Caki2 (cell line): ENCODE measurements around the gene VRK3. TPM values are rescaled to one million over a fixed set of nuclear protein-coding genes. Genes with fewer than 3 reads are reported as not detected.

ENCODE experiments used
- DNase-seq: peaks from one replicate; pipeline ENCODE4 v3.0.0-alpha.2; 2015; ENCODE audit warnings: low read depth
- in situ Hi-C: cut with HindIII; loops from 2 replicates; pipeline ENCODE4 v1.10.0; 2016; ENCODE audit warnings: low sequenced_read_pairs, low pct_unique_long_range_greater_than_20kb, mixed read lengths
- total RNA-seq: library from RNA; depleted of rRNA; stranded (reverse); fragments of >200 nt; shearing (Covaris generic); gene quantifications from 2 replicates; pipeline ENCODE4 v1.2.3, GENCODE V29; 2014; ENCODE audit warnings: low replicate concordance; rRNA removed

Gene VRK3
- total RNA-seq, 1 experiment from 2014 or later = 50.6 TPM

DNA sequence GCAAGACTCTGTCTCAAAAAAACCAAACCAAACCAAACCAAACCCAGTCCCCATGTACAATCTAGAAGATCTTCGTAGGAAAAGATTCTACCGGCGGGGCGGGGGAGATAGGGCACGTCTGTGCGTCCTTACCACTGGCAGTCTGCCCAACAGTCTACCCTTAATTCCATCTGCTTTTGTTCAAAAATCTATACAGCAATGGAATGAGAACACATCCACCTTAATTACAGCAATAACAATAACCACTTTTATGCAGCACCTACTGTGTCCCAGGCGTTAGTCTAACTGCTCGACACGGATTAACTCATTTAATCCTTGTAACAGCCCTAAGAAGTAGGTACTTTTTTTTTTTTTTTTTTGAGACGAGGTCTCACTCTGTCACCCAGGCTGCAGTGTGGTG, 98.7 kb downstream of the VRK3 start:
- in situ Hi-C loops = no loop called here
- DNase-seq = no peak

Other genes starting within 250 kb of the VRK3 start
- gene FUZ, start 212.1 kb downstream of the VRK3 start, total RNA-seq = 50.1 and 84.7 TPM in 2 replicates
- 27.0 and 34.7 TPM in 2 replicates for gene MED25, start 207.1 kb downstream of the VRK3 start, total RNA-seq
- 126 and 143 TPM in 2 replicates for gene PTOV1, start 174.2 kb downstream of the VRK3 start, total RNA-seq
- 61.9 and 99.6 TPM in 2 replicates for gene PNKP, start 157.8 kb downstream of the VRK3 start, total RNA-seq
- gene AKT1S1, start 148.0 kb downstream of the VRK3 start, total RNA-seq = 8.0 and 12.9 TPM in 2 replicates
- 7.1 and 7.8 TPM in 2 replicates for gene TBC1D17, start 147.7 kb downstream of the VRK3 start, total RNA-seq
- 8.9 and 9.5 TPM in 2 replicates for gene IL4I1, start 128.5 kb downstream of the VRK3 start, total RNA-seq
- gene ATF5, start 96.2 kb downstream of the VRK3 start, total RNA-seq = 9.6 TPM in 2 replicates
- gene NUP62, start 95.9 kb downstream of the VRK3 start, total RNA-seq = 96.7 and 102 TPM in 2 replicates
- not detected in 2 replicates for gene SIGLEC11, start 64.2 kb downstream of the VRK3 start, total RNA-seq
- gene ZNF473, start 633 bp upstream of the VRK3 start, total RNA-seq = 6.8 and 10.8 TPM in 2 replicates
- not detected in 2 replicates for gene IZUMO2, start 137.9 kb upstream of the VRK3 start, total RNA-seq
- gene MYH14, start 178.2 kb upstream of the VRK3 start, total RNA-seq = 19.6 and 21.7 TPM in 2 replicates